Activated CD8-positive, alpha-beta memory T cell treated with anti-CD3 and anti-CD28 coated beads, Interleukin-2, amount 50 U/mL, for 24 hours (primary cell): ENCODE measurements around the gene SRSF1.
"Not testable (repeated sequence)": the region's sequence is repeated elsewhere in the genome, so short reads cannot be mapped to it uniquely, and the experiment has no call there.

Source experiments
- DNase-seq: peaks from one replicate; pipeline ENCODE4 v3.0.0-alpha.2; 2020; ENCODE audit errors: extremely low read depth

Gene SRSF1

GRCh38 chr17:57965521-57966160, 41.4 kb downstream of the SRSF1 start:
- DNase-seq = no peak

- no peak for DNase-seq
Measured at GRCh38 chr17:57963149-57963511, 43.9 kb downstream of the SRSF1 start.

- no peak for DNase-seq
Measured at GRCh38 chr17:57962279-57963148, 44.5 kb downstream of the SRSF1 start.

- no peak for DNase-seq
Measured at GRCh38 chr17:57959929-57960328, 47.1 kb downstream of the SRSF1 start.

GRCh38 chr17:57958391-57958790, 48.7 kb downstream of the SRSF1 start:
- DNase-seq = not testable (repeated sequence)

GRCh38 chr17:57957886-57958285, 49.2 kb downstream of the SRSF1 start:
- no peak for DNase-seq

- DNase-seq = no peak
Measured at GRCh38 chr17:57957120-57957850, 49.8 kb downstream of the SRSF1 start.

- DNase-seq = no peak
Measured at GRCh38 chr17:57956291-57957119, 50.5 kb downstream of the SRSF1 start.

GRCh38 chr17:57955183-57955931, 51.7 kb downstream of the SRSF1 start, which contains the start of gene CUEDC1:
CUEDC1 (minus strand) TSS chr17:57955412; CDS start chr17:57885564, 69,848 bp downstream.
- DNase-seq = no peak

- DNase-seq = no peak
Measured at GRCh38 chr17:57954397-57955182, 52.5 kb downstream of the SRSF1 start.

GRCh38 chr17:57953705-57954396, 53.2 kb downstream of the SRSF1 start:
- no peak for DNase-seq
